Measurements from ENCODE around the gene ARL4C. TPM values are rescaled to one million over a fixed set of nuclear protein-coding genes. Genes with fewer than 3 reads are reported as not detected.

ARL4C gene
- total and polyA plus RNA-seq, 12 donors: 1.3 to 16.0 (median 6.8) TPM

GRCh38 chr2:234469972-234470371 is 26.9 kb downstream of the ARL4C start:
- WGBS, 4 donors: 64 to 92% (median 85%) methylated on average over 4 of the region's 4 CpGs
- no peak for DNase-seq

DNA sequence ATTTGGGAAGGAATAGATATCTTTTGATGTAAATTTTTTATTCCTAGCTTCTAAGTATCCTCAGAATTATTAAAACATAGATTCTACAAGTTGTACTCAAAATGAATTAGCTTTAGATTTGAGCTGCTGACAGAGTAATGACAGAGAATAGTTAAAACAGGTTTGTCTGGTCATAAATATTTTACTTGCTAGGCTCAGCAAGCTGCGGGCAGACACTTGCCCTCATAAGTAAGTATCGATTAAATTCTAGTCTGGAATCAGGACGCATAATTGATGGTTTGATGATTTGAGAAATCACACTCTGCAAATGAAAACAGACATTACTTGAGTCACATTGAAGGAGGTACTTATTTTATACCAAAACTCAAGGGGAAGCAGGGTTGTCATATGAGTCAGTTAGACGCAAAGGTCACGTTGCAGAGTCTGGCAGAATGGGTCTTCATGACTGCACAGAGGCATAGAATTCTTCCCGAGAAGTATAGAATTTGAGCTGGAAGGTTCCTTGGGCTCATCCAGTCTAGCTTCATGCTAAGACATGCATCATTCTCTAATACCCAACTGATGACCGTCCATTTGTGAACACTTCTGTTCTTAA is 27.5 kb downstream of the ARL4C start:
- TF ChIP-seq POLR2A (IDR thresholded peaks at IDR 0.05) (no peak), CTCF (IDR thresholded peaks at IDR 0.05) (no peak)
- Histone ChIP-seq H3K27me3 (no peaks in the 10 kb centered on the region), H3K36me3 (replicated peaks in 1 of 2) (no peaks in the 10 kb centered on the region), H3K9me3 (replicated peaks in 1 of 3) (no peaks in the 10 kb centered on the region), H3K4me1 (replicated peaks in 1 of 2) (no peaks in the 10 kb centered on the region), H3K27ac (no peak overlapping the region), H3K4me3 (no peak overlapping the region)
- no peak for DNase-seq
- WGBS, 4 donors: 75 to 86% (median 83%) methylated on average over 7 of the region's 7 CpGs
- intact Hi-C loops (cut with DNase I): no loop called here

More at GRCh38 chr2:234469972-234470371, 26.9 kb downstream of the ARL4C start:
- Histone ChIP-seq H3K36me3 (replicated peaks in 1 of 2) (no peaks in the 10 kb centered on the region), H3K27me3 (no peaks in the 10 kb centered on the region), H3K4me1 (replicated peaks in 1 of 2) (no peaks in the 10 kb centered on the region), H3K9me3 (replicated peaks in 1 of 3) (no peaks in the 10 kb centered on the region), H3K4me3 (no peak overlapping the region), H3K27ac (no peak overlapping the region)
- intact Hi-C loops (cut with DNase I): no loop called here
- TF ChIP-seq CTCF (IDR thresholded peaks at IDR 0.05): no peak
- TF ChIP-seq POLR2A (IDR thresholded peaks at IDR 0.05): no peak

DNA sequence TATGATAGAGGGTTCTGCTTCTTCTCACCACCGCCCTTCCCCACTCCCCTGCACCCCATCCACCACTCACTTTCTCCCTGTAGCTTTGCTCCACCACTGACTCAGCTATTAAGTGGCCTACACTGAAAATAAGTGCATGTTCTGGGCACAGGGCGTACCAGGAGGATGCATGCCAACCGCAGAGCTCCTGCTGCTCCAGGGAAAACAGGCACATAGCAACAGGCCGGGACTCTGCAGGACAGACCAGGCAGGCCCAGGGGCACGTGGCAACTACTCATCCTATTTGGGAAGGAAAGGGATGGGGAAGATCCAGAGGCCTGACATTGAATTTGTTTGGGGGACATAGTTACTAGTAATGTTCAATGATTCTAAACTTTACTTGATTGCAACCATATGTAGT is 28.4 kb downstream of the ARL4C start:
- no peaks in the 10 kb centered on the region for H3K27me3 ChIP-seq
- no peaks in the 10 kb centered on the region for H3K36me3 ChIP-seq (replicated peaks in 1 of 2)
- 46 to 84% (median 79%) methylated on average over 5 of the region's 5 CpGs for WGBS, 4 donors
- no peaks in the 10 kb centered on the region for H3K9me3 ChIP-seq (replicated peaks in 1 of 3)
- intact Hi-C loops (cut with DNase I): no loop called here
- no peak overlapping the region for H3K4me3 ChIP-seq
- DNase-seq: peak in 1 of 7 donors; percentile 88
- no peaks in the 10 kb centered on the region for H3K4me1 ChIP-seq (replicated peaks in 1 of 2)
- peak overlapping the region in 1 of 5 donors; percentile 44 for H3K27ac ChIP-seq
- TF ChIP-seq CTCF (IDR thresholded peaks at IDR 0.05) (no peak), POLR2A (IDR thresholded peaks at IDR 0.05) (no peak)

GRCh38 chr2:234467289-234467688 is 29.6 kb downstream of the ARL4C start:
- TF ChIP-seq POLR2A (IDR thresholded peaks at IDR 0.05) (no peak), CTCF (IDR thresholded peaks at IDR 0.05) (no peak)
- Histone ChIP-seq H3K4me3 (no peak overlapping the region), H3K4me1 (replicated peaks in 1 of 2) (no peaks in the 10 kb centered on the region), H3K27me3 (no peaks in the 10 kb centered on the region), H3K36me3 (replicated peaks in 1 of 2) (no peaks in the 10 kb centered on the region), H3K27ac (no peak overlapping the region), H3K9me3 (replicated peaks in 1 of 3) (no peaks in the 10 kb centered on the region)
- WGBS, 4 donors: 79 to 90% (median 88%) methylated on average over 4 of the region's 4 CpGs
- intact Hi-C loops (cut with DNase I): no loop called here
- DNase-seq: no peak

All from adrenal gland (tissue), 12 donors.